Measurements from ENCODE around the gene CRYBG2. TPM values are rescaled to one million over a fixed set of nuclear protein-coding genes. Genes with fewer than 3 reads are reported as not detected.
"Not testable (repeated sequence)": the region's sequence is repeated elsewhere in the genome, so short reads cannot be mapped to it uniquely, and the experiment has no call there.

Gene CRYBG2
- total RNA-seq, 1 donor from 2014 or later: 67.0 TPM

- no peak for DNase-seq (ENCODE audit: extremely low spot score in 2 of 2)
- Histone ChIP-seq H3K4me3 (no peak overlapping the region), H3K36me3 (no peaks in the 10 kb centered on the region), H3K9me3 (no peaks in the 10 kb centered on the region), H3K27me3 (no peaks in the 10 kb centered on the region), H3K4me1 (peaks cover 7% of the 10 kb centered on the region), H3K27ac (no peak overlapping the region)
- intact Hi-C loops (cut with DNase I): no loop called here
- TF ChIP-seq POLR2AphosphoS5 (IDR thresholded peaks at IDR 0.05; ENCODE audit: insufficient read depth in 1 of 2, low read depth in 1 of 2) (no peak), POLR2A (IDR thresholded peaks at IDR 0.05) (no peak), CTCF (IDR thresholded peaks at IDR 0.05) (no peak)
Measured at GRCh38 chr1:26373789-26374188, 19.9 kb upstream of the CRYBG2 start.

- Histone ChIP-seq H3K27ac (no peak overlapping the region), H3K27me3 (no peaks in the 10 kb centered on the region), H3K36me3 (no peaks in the 10 kb centered on the region), H3K4me1 (peaks cover 5% of the 10 kb centered on the region), H3K4me3 (no peak overlapping the region), H3K9me3 (no peaks in the 10 kb centered on the region)
- intact Hi-C loops (cut with DNase I): no loop called here
- DNase-seq (ENCODE audit: extremely low spot score in 2 of 2): no peak
- TF ChIP-seq CTCF (IDR thresholded peaks at IDR 0.05): no peak
Measured at GRCh38 chr1:26373281-26373680, 19.4 kb upstream of the CRYBG2 start.

- H3K27me3 ChIP-seq; H3K4me1 ChIP-seq; DNase-seq (ENCODE audit: extremely low spot score in 2 of 2); H3K9me3 ChIP-seq; H3K36me3 ChIP-seq; H3K27ac ChIP-seq; intact Hi-C loops (cut with DNase I); H3K4me3 ChIP-seq: not testable (repeated sequence)
Measured at GRCh38 chr1:26372611-26373010, 18.7 kb upstream of the CRYBG2 start, which contains the start of gene ZNF683. TSS of gene ZNF683 (minus strand) at chr1:26372750. CDS start at chr1:26368571, 4,179 bp downstream.

- Histone ChIP-seq H3K27ac (no peak overlapping the region), H3K9me3 (no peaks in the 10 kb centered on the region), H3K4me3 (no peak overlapping the region), H3K27me3 (no peaks in the 10 kb centered on the region), H3K4me1 (no peaks in the 10 kb centered on the region), H3K36me3 (no peaks in the 10 kb centered on the region)
- TF ChIP-seq CTCF (IDR thresholded peaks at IDR 0.05): no peak
- no peak for TF ChIP-seq POLR2AphosphoS5 (IDR thresholded peaks at IDR 0.05; ENCODE audit: insufficient read depth in 1 of 2, low read depth in 1 of 2)
- TF ChIP-seq POLR2A (IDR thresholded peaks at IDR 0.05): no peak
- DNase-seq (ENCODE audit: extremely low spot score in 2 of 2): no peak
- intact Hi-C loops (cut with DNase I): no loop called here
Measured at GRCh38 chr1:26372039-26372438, 18.1 kb upstream of the CRYBG2 start.

- Histone ChIP-seq H3K4me1 (no peaks in the 10 kb centered on the region), H3K9me3 (no peaks in the 10 kb centered on the region), H3K27me3 (no peaks in the 10 kb centered on the region), H3K36me3 (no peaks in the 10 kb centered on the region), H3K4me3 (no peak overlapping the region), H3K27ac (no peak overlapping the region)
- TF ChIP-seq CTCF (IDR thresholded peaks at IDR 0.05) (no peak), POLR2AphosphoS5 (IDR thresholded peaks at IDR 0.05; ENCODE audit: insufficient read depth in 1 of 2, low read depth in 1 of 2) (no peak), POLR2A (IDR thresholded peaks at IDR 0.05) (no peak)
- intact Hi-C loops (cut with DNase I): no loop called here
- DNase-seq (ENCODE audit: extremely low spot score in 2 of 2): no peak
Measured at GRCh38 chr1:26370591-26371382, 16.9 kb upstream of the CRYBG2 start.

Data from vagina (tissue), 2 donors.